ENCODE results near the gene VWA5A. TPM values are rescaled to one million over a fixed set of nuclear protein-coding genes. Genes with fewer than 3 reads are reported as not detected.

The VWA5A gene
- total and polyA plus RNA-seq, 10 donors = 6.7 to 15.4 (median 11.7) TPM

GRCh38 chr11:124115782-124116616 is 749 bp downstream of the VWA5A start:
- 22 to 34% (median 31%) methylated on average over 12 of the region's 12 CpGs for WGBS, 5 donors
- Histone ChIP-seq H3K27me3 (replicated peaks in 1 of 7) (no peaks in the 10 kb centered on the region), H3K4me3 (peak overlapping the region; percentile 54 to 86 (median 64)), H3K27ac (peak overlapping the region in 6 of 8 donors; percentile 39 to 72 (median 62)), H3K36me3 (peaks cover 0 to 38% (median 23%) of the 10 kb centered on the region in 6 donors), H3K9me3 (no peaks in the 10 kb centered on the region), H3K4me1 (peaks cover 5 to 26% (median 23%) of the 10 kb centered on the region in 6 donors)
- intact Hi-C loops (cut with DNase I; ENCODE audit: low total_unique reads) = no loop called here
- peak; percentile 79 for DNase-seq
- TF ChIP-seq POLR2AphosphoS5 (IDR thresholded peaks at IDR 0.05) (no peak), POLR2A (IDR thresholded peaks at IDR 0.05) (no peak), CTCF (IDR thresholded peaks at IDR 0.05 in 8 of 11, conservative IDR thresholded peaks at IDR 0.05 in 3 of 11) (no peak)

DNA sequence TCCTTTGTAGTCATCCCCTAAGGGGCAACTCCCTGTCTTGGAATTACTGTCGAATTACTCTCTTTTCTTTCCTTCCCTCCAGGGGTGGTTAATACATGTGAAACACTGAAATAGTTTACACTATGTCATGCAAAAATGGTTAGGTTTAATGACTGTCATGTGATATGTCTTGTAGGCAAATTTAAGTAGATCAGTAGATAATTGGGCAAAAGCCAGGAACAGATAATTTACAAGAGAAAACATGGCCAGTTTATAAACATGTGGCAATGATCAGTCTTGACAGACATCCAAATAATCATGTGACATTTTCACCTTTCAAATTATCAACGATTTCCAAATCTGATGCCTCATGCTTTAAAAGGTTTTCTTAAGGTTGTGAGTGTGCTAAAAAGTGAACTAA is 3.9 kb downstream of the VWA5A start:
- 71 to 93% (median 78%) methylated on average over 2 of the region's 2 CpGs for WGBS, 5 donors
- no peak overlapping the region for H3K27ac ChIP-seq
- H3K9me3 ChIP-seq = no peaks in the 10 kb centered on the region
- DNase-seq = no peak
- no peak for TF ChIP-seq POLR2AphosphoS5 (IDR thresholded peaks at IDR 0.05)
- TF ChIP-seq CTCF (IDR thresholded peaks at IDR 0.05 in 8 of 11, conservative IDR thresholded peaks at IDR 0.05 in 3 of 11) = no peak
- TF ChIP-seq POLR2A (IDR thresholded peaks at IDR 0.05) = no peak
- peaks cover 0 to 69% (median 40%) of the 10 kb centered on the region in 6 donors for H3K36me3 ChIP-seq
- peaks cover 5 to 26% (median 23%) of the 10 kb centered on the region in 6 donors for H3K4me1 ChIP-seq
- no peak overlapping the region for H3K4me3 ChIP-seq
- H3K27me3 ChIP-seq (replicated peaks in 1 of 7) = no peaks in the 10 kb centered on the region
- intact Hi-C loops (cut with DNase I; ENCODE audit: low total_unique reads) = no loop called here

- no peak for DNase-seq
- Histone ChIP-seq H3K4me1 (peaks cover 0 to 13% (median 11%) of the 10 kb centered on the region in 6 donors), H3K36me3 (peaks cover 0 to 85% (median 48%) of the 10 kb centered on the region in 6 donors), H3K27me3 (replicated peaks in 1 of 7) (no peaks in the 10 kb centered on the region), H3K4me3 (no peak overlapping the region), H3K27ac (no peak overlapping the region), H3K9me3 (no peaks in the 10 kb centered on the region)
- intact Hi-C loops (cut with DNase I; ENCODE audit: low total_unique reads) = no loop called here
- 85 to 93% (median 88%) methylated on average over 4 of the region's 4 CpGs for WGBS, 5 donors
- TF ChIP-seq POLR2A (IDR thresholded peaks at IDR 0.05) = no peak
- TF ChIP-seq POLR2AphosphoS5 (IDR thresholded peaks at IDR 0.05) = no peak
- no peak for TF ChIP-seq CTCF (IDR thresholded peaks at IDR 0.05 in 8 of 11, conservative IDR thresholded peaks at IDR 0.05 in 3 of 11)
Measured at GRCh38 chr11:124120891-124121290, 5.6 kb downstream of the VWA5A start.

DNA sequence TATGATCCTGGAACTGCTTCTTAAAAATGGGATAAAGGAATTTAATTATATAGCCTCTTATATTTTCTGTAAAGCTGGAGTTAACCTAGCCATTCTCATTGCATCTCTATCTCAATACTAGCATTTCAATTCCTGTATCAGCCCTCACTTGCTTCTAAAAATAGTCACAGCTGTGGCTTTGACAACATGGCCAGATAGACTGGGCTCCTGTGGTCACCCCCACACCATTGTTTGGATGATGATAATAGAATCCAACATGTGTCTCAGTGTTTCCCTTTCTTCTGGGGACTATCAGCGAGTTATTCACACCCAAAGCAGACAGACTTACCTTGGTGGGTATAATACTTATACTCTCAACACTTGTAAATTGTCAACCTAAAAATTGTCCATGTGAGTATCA is 6.9 kb downstream of the VWA5A start:
- H3K4me3 ChIP-seq = no peak overlapping the region
- 65 to 90% (median 75%) methylated on average over 1 of the region's 1 CpG for WGBS, 5 donors
- peaks cover 0 to 2% (median 0%) of the 10 kb centered on the region in 6 donors for H3K4me1 ChIP-seq
- TF ChIP-seq CTCF (IDR thresholded peaks at IDR 0.05 in 8 of 11, conservative IDR thresholded peaks at IDR 0.05 in 3 of 11) = no peak
- no peak for TF ChIP-seq POLR2AphosphoS5 (IDR thresholded peaks at IDR 0.05)
- H3K9me3 ChIP-seq = peaks cover 0 to 3% (median under 1%) of the 10 kb centered on the region in 8 donors
- no peak overlapping the region for H3K27ac ChIP-seq
- no peaks in the 10 kb centered on the region for H3K27me3 ChIP-seq (replicated peaks in 1 of 7)
- DNase-seq = no peak
- H3K36me3 ChIP-seq = peaks cover 0 to 85% (median 48%) of the 10 kb centered on the region in 6 donors
- intact Hi-C loops (cut with DNase I; ENCODE audit: low total_unique reads) = no loop called here
